NT2/D1 (cell line): ENCODE results near the gene PTBP3.
"Not testable (repeated sequence)": the region's sequence is repeated elsewhere in the genome, so short reads cannot be mapped to it uniquely, and the experiment has no call there.

Experiments used
- DNase-seq: peaks from one replicate; pipeline ENCODE4 v3.0.0-alpha.2; 2011; ENCODE audit warnings: low read depth, low spot score
- H3K27me3 ChIP-seq: 2 replicates; pipeline ENCODE4 v1.6.0; 2011; ENCODE audit warnings: mild to moderate bottlenecking; ENCODE audit not compliant: insufficient read length, insufficient read depth
- H3K36me3 ChIP-seq: 2 replicates; pipeline ENCODE4 v1.6.1; 2011; ENCODE audit warnings: mild to moderate bottlenecking, low read length, mixed read lengths; ENCODE audit not compliant: insufficient read depth, insufficient read length
- H3K4me1 ChIP-seq: 2 replicates; pipeline ENCODE4 v1.5.1; 2011; ENCODE audit not compliant: insufficient read depth, insufficient read length
- H3K4me3 ChIP-seq: 2 replicates; pipeline ENCODE4 v1.5.1; 2011; ENCODE audit warnings: low read depth; ENCODE audit not compliant: insufficient read length
- H3K9ac ChIP-seq: 2 replicates; pipeline ENCODE4 v1.6.0; 2011; ENCODE audit warnings: low read depth; ENCODE audit not compliant: insufficient read length
- H3K9me3 ChIP-seq: 2 replicates; pipeline ENCODE4 v1.5.1; 2011; ENCODE audit warnings: mild to moderate bottlenecking, low read length; ENCODE audit not compliant: insufficient read depth
- SUZ12 ChIP-seq: IDR thresholded peaks from 2 replicates; pipeline ENCODE4 v1.6.1; 2011; ENCODE audit not compliant: insufficient read length, insufficient read depth; ENCODE audit errors: extremely low read depth
- YY1 ChIP-seq: IDR thresholded peaks from 2 replicates; pipeline ENCODE4 v1.6.1; 2011; ENCODE audit not compliant: insufficient read length, insufficient read depth
- ZNF274 ChIP-seq: IDR thresholded peaks from 2 replicates; pipeline ENCODE4 v1.6.1; 2011; ENCODE audit warnings: mild to moderate bottlenecking, low read depth, low read length

PTBP3 gene

GRCh38 chr9:112369817-112370216 lies 36.4 kb upstream of the PTBP3 start:
- H3K4me1 ChIP-seq, result no peaks in the 10 kb centered on the region
- DNase-seq, result no peak
- H3K9ac ChIP-seq, result no peak overlapping the region
- TF ChIP-seq YY1 (no peak), SUZ12 (no peak), ZNF274 (no peak)
- H3K36me3 ChIP-seq, result no peaks in the 10 kb centered on the region
- no peak overlapping the region for H3K4me3 ChIP-seq
- peaks cover 53% of the 10 kb centered on the region for H3K9me3 ChIP-seq
- H3K27me3 ChIP-seq, result no peaks in the 10 kb centered on the region

DNA sequence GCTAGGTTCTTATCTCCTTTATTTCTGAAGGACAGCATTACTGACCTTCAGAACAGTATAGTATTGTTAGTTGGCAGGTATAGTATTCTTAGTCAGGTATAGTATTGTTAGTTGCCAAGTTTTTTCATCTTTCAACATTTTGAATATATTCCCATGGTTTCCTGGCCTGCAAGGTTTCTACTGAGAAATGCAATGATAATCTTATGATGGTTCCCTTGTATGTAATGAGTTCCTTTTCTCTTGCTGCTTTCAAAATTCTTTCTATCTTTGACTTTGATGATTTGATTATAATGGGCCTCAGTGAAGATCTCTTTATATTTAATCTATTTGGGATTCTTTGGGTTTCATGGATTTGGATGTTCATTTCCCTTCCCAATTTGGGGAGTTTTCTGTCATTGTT lies 34.0 kb upstream of the PTBP3 start:
- H3K36me3 ChIP-seq, result no peaks in the 10 kb centered on the region
- no peak overlapping the region for H3K4me3 ChIP-seq
- no peaks in the 10 kb centered on the region for H3K4me1 ChIP-seq
- peaks cover 53% of the 10 kb centered on the region for H3K9me3 ChIP-seq
- H3K27me3 ChIP-seq, result no peaks in the 10 kb centered on the region
- no peak for TF ChIP-seq ZNF274
- TF ChIP-seq YY1, result no peak
- TF ChIP-seq SUZ12, result no peak
- no peak for DNase-seq
- H3K9ac ChIP-seq, result no peak overlapping the region

DNA sequence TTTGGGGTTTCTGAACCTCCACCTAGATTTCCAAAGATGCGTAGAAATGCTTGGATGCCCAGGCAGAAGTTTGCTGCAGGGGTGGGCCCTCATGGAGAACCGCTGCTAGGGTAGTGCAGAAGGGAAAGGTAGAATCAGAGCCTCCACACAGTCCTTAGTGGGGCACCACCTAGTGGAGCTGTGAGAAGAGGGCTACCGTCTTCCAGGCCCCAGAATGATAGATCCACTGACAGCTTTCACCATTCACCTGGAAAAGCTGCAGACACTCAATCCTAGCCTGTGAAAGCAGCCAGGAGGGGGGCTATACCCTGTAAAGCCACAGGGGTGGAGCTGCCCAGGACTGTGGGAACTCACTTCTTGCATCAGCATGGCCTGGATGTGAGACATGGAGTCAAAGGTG lies 33.2 kb upstream of the PTBP3 start:
- Histone ChIP-seq H3K9ac (no peak overlapping the region), H3K4me3 (no peak overlapping the region), H3K9me3 (peaks cover 53% of the 10 kb centered on the region), H3K27me3 (no peaks in the 10 kb centered on the region), H3K4me1 (no peaks in the 10 kb centered on the region), H3K36me3 (no peaks in the 10 kb centered on the region)
- no peak for TF ChIP-seq YY1
- no peak for TF ChIP-seq SUZ12
- no peak for TF ChIP-seq ZNF274
- no peak for DNase-seq

- not testable (repeated sequence) for H3K4me1 ChIP-seq, H3K36me3 ChIP-seq, H3K27me3 ChIP-seq, DNase-seq, H3K4me3 ChIP-seq, H3K9ac ChIP-seq
- H3K9me3 ChIP-seq, result peaks cover 43% of the 10 kb centered on the region
Observed at GRCh38 chr9:112365257-112365656, 31.8 kb upstream of the PTBP3 start.

GRCh38 chr9:112364761-112365160 lies 31.3 kb upstream of the PTBP3 start:
- Histone ChIP-seq H3K9me3 (peaks cover 38% of the 10 kb centered on the region), H3K4me1 (no peaks in the 10 kb centered on the region), H3K4me3 (no peak overlapping the region), H3K36me3 (no peaks in the 10 kb centered on the region), H3K27me3 (no peaks in the 10 kb centered on the region), H3K9ac (no peak overlapping the region)
- TF ChIP-seq SUZ12 (no peak), YY1 (no peak)
- no peak for DNase-seq

GRCh38 chr9:112361601-112362000 lies 28.2 kb upstream of the PTBP3 start:
- H3K4me1 ChIP-seq, result no peaks in the 10 kb centered on the region
- H3K27me3 ChIP-seq, result no peaks in the 10 kb centered on the region
- no peak overlapping the region for H3K4me3 ChIP-seq
- DNase-seq, result no peak
- no peaks in the 10 kb centered on the region for H3K36me3 ChIP-seq
- H3K9me3 ChIP-seq, result peaks cover 11% of the 10 kb centered on the region; the same call in 1 of the 2 replicates
- TF ChIP-seq YY1 (no peak), SUZ12 (no peak), ZNF274 (no peak)
- H3K9ac ChIP-seq, result no peak overlapping the region

DNA sequence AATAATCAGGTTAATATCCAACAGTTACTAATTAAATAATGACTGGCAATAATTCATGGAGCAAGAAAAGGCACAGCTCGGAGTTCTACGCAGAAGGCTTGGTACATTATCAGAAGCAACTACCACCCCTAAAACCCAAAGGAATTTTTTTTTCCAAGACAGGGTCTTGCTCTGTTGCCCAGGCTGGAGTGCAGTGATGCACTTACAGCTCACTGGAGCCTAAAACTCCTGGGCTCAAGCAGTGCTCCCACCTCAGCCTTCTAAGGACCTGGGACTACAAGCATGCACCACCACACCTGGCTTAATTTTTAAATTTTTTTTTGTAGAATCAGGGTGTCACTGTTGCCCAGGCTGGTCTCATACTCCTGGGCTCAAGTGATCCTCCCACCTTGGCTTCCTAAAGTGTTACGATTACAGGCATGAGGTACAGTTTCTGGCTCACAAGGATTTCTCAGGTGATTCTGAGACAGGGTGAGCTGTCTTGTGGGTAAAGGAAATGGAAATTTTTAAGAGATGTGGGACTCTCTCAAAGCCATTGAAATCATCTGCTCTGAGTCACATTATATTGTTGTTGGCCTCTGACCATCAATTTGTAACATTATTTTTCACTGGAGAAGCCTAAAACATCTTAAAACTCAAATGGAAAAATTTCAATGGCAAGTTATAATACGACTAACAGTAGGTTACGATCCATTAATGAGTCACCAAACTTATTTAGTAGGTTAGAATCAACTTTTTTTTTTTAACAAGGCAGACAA lies 26.8 kb upstream of the PTBP3 start:
- DNase-seq, result no peak
- peaks cover 2% of the 10 kb centered on the region; the same call in 1 of the 2 replicates for H3K9me3 ChIP-seq
- no peaks in the 10 kb centered on the region for H3K4me1 ChIP-seq
- H3K27me3 ChIP-seq, result no peaks in the 10 kb centered on the region
- H3K36me3 ChIP-seq, result no peaks in the 10 kb centered on the region
- H3K4me3 ChIP-seq, result no peak overlapping the region
- no peak overlapping the region for H3K9ac ChIP-seq
- TF ChIP-seq ZNF274, result no peak
- TF ChIP-seq SUZ12, result no peak
- TF ChIP-seq YY1, result no peak

- DNase-seq, result no peak
- TF ChIP-seq SUZ12 (no peak), ZNF274 (no peak), YY1 (no peak)
Observed at GRCh38 chr9:112355427-112355897, 22.0 kb upstream of the PTBP3 start.

More at GRCh38 chr9:112355427-112355897, 22.0 kb upstream of the PTBP3 start:
- Histone ChIP-seq H3K9ac (no peak overlapping the region), H3K9me3 (no peaks in the 10 kb centered on the region), H3K27me3 (no peaks in the 10 kb centered on the region), H3K4me1 (no peaks in the 10 kb centered on the region), H3K4me3 (no peak overlapping the region), H3K36me3 (no peaks in the 10 kb centered on the region)
